Panc1 (cell line): Measurements from ENCODE around the gene CCDC157. TPM values are rescaled to one million over a fixed set of nuclear protein-coding genes. Genes with fewer than 3 reads are reported as not detected.

Experiments used
- ATAC-seq: fragments of 200-7000 bp; cut with Tn5 transposase; 2 replicates; pipeline ENCODE4 v1.9.1; 2020; ENCODE audit warnings: mild to moderate bottlenecking, moderate library complexity
- BruUV-seq: library from RNA; stranded (reverse); fragments of 400-500 nt; replicated peaks from 2 replicates; lab custom pipeline; 2021; lab: Mats Ljungman, UMichigan
- CTCF ChIA-PET: fragments of 300-600 bp; sonication (Branson Sonifier 250); formaldehyde crosslinking; loops from one replicate; lab custom pipeline; 2022; ENCODE audit warnings: antibody characterized with exemption; lab: Charles Lee
- POLR2A ChIA-PET: fragments of 300-600 bp; sonication (Branson Sonifier 250); formaldehyde crosslinking; loops from one replicate; lab custom pipeline; 2022; ENCODE audit warnings: antibody characterized with exemption; lab: Charles Lee
- DNase-seq: peaks from one replicate; pipeline ENCODE4 v3.0.0-alpha.2; 2010; ENCODE audit warnings: low read depth, low spot score
- H3K27ac ChIP-seq: 2 replicates; pipeline ENCODE4 v1.5.1; 2011; ENCODE audit warnings: mild to moderate bottlenecking, low read length, inconsistent platforms
- H3K27me3 ChIP-seq: fragments of 200-500 bp; sonication (Bioruptor generic); 2 replicates; pipeline ENCODE4 v1.6.0; 2014; ENCODE audit warnings: low read length, inconsistent platforms; ENCODE audit not compliant: control insufficient read depth, insufficient read depth
- H3K36me3 ChIP-seq: fragments of 200-500 bp; sonication (Bioruptor generic); 2 replicates; pipeline ENCODE4 v1.5.1; 2014; ENCODE audit warnings: inconsistent platforms, mild to moderate bottlenecking, low read length, moderate library complexity; ENCODE audit not compliant: control insufficient read depth, insufficient read depth
- H3K4me1 ChIP-seq: 2 replicates; pipeline ENCODE4 v1.5.1; 2011; ENCODE audit warnings: inconsistent platforms, mild to moderate bottlenecking, low read length, moderate library complexity; ENCODE audit not compliant: control insufficient read depth, insufficient read depth
- H3K4me3 ChIP-seq, 2 experiments: 2 replicates each; pipeline ENCODE4 v1.5.1; 2011 to 2012; ENCODE audit warnings: low read depth in 2 of 2, low read length in 2 of 2, mild to moderate bottlenecking in 2 of 2, inconsistent platforms in 1 of 2, moderate library complexity in 1 of 2
- H3K9me3 ChIP-seq: fragments of 200-500 bp; sonication (Bioruptor generic); 2 replicates; pipeline ENCODE4 v1.5.1; 2014; ENCODE audit warnings: low read depth, mild to moderate bottlenecking, inconsistent platforms, low read length, moderate library complexity; ENCODE audit not compliant: control insufficient read depth, insufficient read depth
- CTCF ChIP-seq: fragments of 450-650 bp; IDR thresholded peaks from 2 replicates; pipeline ENCODE4 v1.5.1; 2017; ENCODE audit warnings: mild to moderate bottlenecking
- POLR2AphosphoS5 ChIP-seq: IDR thresholded peaks from 2 replicates; pipeline ENCODE4 v1.6.1; 2012; ENCODE audit warnings: mild to moderate bottlenecking, low read depth, low read length, moderate library complexity
- REST ChIP-seq, 2 experiments: IDR thresholded peaks; 2 replicates each; pipeline ENCODE4 v1.6.1; 2011 to 2012; ENCODE audit warnings: low read depth in 2 of 2, control low read depth in 1 of 2, low read length in 1 of 2, mild to moderate bottlenecking in 1 of 2, moderate library complexity in 1 of 2; ENCODE audit not compliant: insufficient read depth in 1 of 2
- SIN3A ChIP-seq: IDR thresholded peaks from 2 replicates; pipeline ENCODE4 v1.6.1; 2012; ENCODE audit warnings: low read depth, mild to moderate bottlenecking, low read length, moderate library complexity, borderline replicate concordance; ENCODE audit not compliant: insufficient read depth
- TCF7L2 ChIP-seq: IDR thresholded peaks from 2 replicates; pipeline ENCODE4 v1.6.1; 2011; ENCODE audit warnings: mild to moderate bottlenecking, low read depth, low read length, inconsistent platforms
- in situ Hi-C: cut with HindIII; loops from 2 replicates; pipeline ENCODE4 v1.10.0; 2016; ENCODE audit warnings: low sequenced_read_pairs, low pct_unique_long_range_greater_than_20kb
- intact Hi-C: fragments of 100-400 bp; cut with micrococcal nuclease; formaldehyde crosslinking; loops from one replicate; pipeline ENCODE4 v1.10.0; 2022; ENCODE audit not compliant: unreplicated experiment
- total RNA-seq: library from RNA; stranded (reverse); gene quantifications from one replicate; pipeline ENCODE4 v1.2.1, GENCODE V29; 2021; ENCODE audit not compliant: unreplicated experiment

CCDC157 gene
- total RNA-seq, 1 experiment from 2014 or later: 2.1 TPM

GRCh38 chr22:30332994-30333706, 23.7 kb upstream of the CCDC157 start:
- no peak for TF ChIP-seq CTCF
- TF ChIP-seq REST (IDR thresholded peaks at IDR 0.05; ENCODE audit: insufficient read depth in 1 of 2, low read depth in 2 of 2, low read length in 1 of 2): no peak
- no peak for TF ChIP-seq SIN3A
- TF ChIP-seq POLR2AphosphoS5: no peak
- no peak for TF ChIP-seq TCF7L2
- H3K4me1 ChIP-seq: no peaks in the 10 kb centered on the region
- ChIA-PET POLR2A (no interaction called here), CTCF (no interaction called here)
- no peak for DNase-seq
- intact Hi-C loops (no loop called here), in situ Hi-C loops (no loop called here)
- no peaks in the 10 kb centered on the region for H3K27me3 ChIP-seq
- H3K9me3 ChIP-seq: no peaks in the 10 kb centered on the region
- no peak for ATAC-seq
- peaks cover 3% of the 10 kb centered on the region for H3K36me3 ChIP-seq
- no peak overlapping the region for H3K27ac ChIP-seq
- no TSS peak for BruUV-seq
- no peak overlapping the region for H3K4me3 ChIP-seq

- intact Hi-C loops: no loop called here
- H3K36me3 ChIP-seq: peaks cover 3% of the 10 kb centered on the region
- no TSS peak for BruUV-seq
- no peak for ATAC-seq
- no peak overlapping the region for H3K4me3 ChIP-seq
- TF ChIP-seq REST (IDR thresholded peaks at IDR 0.05; ENCODE audit: insufficient read depth in 1 of 2, low read depth in 2 of 2, low read length in 1 of 2): no peak
- ChIA-PET CTCF (no interaction called here), POLR2A (no interaction called here)
- no peaks in the 10 kb centered on the region for H3K27me3 ChIP-seq
- no peak for DNase-seq
- no peaks in the 10 kb centered on the region for H3K4me1 ChIP-seq
- H3K27ac ChIP-seq: no peak overlapping the region
- no peaks in the 10 kb centered on the region for H3K9me3 ChIP-seq
- in situ Hi-C loops: no loop called here
Observed at GRCh38 chr22:30333707-30334087, 23.1 kb upstream of the CCDC157 start.
